Kidney (tissue), 14 donors: ENCODE results near the gene ZFAND3. TPM values are rescaled to one million over a fixed set of nuclear protein-coding genes. Genes with fewer than 3 reads are reported as not detected.

Source experiments
- DNase-seq, 5 donors: peaks; one replicate each; pipeline ENCODE4 v3.0.0-alpha.2; 2013 to 2020
- FAIRE-seq: peaks from 2 replicates; lab custom pipeline; 2012; peaks lifted over from hg19 to GRCh38; lab: Jason Lieb, UNC
- H3K27ac ChIP-seq, 2 donors: one replicate each; pipeline ENCODE4 v1.7.0; 2013; ENCODE audit warnings: low read depth in 2 of 2, low read length in 2 of 2, inconsistent platforms in 1 of 2
- H3K27me3 ChIP-seq: one replicate; pipeline ENCODE4 v1.7.1; 2013; ENCODE audit warnings: low read length, inconsistent platforms; ENCODE audit not compliant: control insufficient read depth, insufficient read depth
- H3K36me3 ChIP-seq, 3 donors: one replicate each; pipeline versions ENCODE4 v1.7.0 to v1.7.1; 2013; ENCODE audit warnings: low read length in 3 of 3, control low read depth in 1 of 3, inconsistent platforms in 1 of 3; ENCODE audit not compliant: insufficient read depth in 3 of 3, control insufficient read depth in 2 of 3
- H3K4me1 ChIP-seq, 3 donors: one replicate each; pipeline versions ENCODE4 v1.7.0 to v1.7.1; 2013; ENCODE audit warnings: low read length in 3 of 3, inconsistent platforms in 1 of 3, low read depth in 1 of 3; ENCODE audit not compliant: control insufficient read depth in 2 of 3, insufficient read depth in 2 of 3
- H3K4me3 ChIP-seq, 3 donors: one replicate each; pipeline versions ENCODE4 v1.7.0 to v1.8.1; 2013; ENCODE audit warnings: low read length in 3 of 3, control low read depth in 1 of 3, inconsistent platforms in 1 of 3
- H3K9ac ChIP-seq, 3 donors: one replicate each; pipeline versions ENCODE4 v1.7.0 to v1.7.1; 2013; ENCODE audit warnings: low read length in 3 of 3, control low read depth in 1 of 3, inconsistent platforms in 1 of 3
- H3K9me3 ChIP-seq, 3 donors: one replicate each; pipeline versions ENCODE4 v1.7.0 to v1.7.1; 2013; ENCODE audit warnings: low read length in 3 of 3, control low read depth in 1 of 3, inconsistent platforms in 1 of 3; ENCODE audit not compliant: control insufficient read depth in 2 of 3, insufficient read depth in 1 of 3
- intact Hi-C: fragments of 100-400 bp; cut with DNase I; formaldehyde crosslinking; loops from one replicate; pipeline ENCODE4 v1.11.1; 2022
- polyA plus RNA-seq: library from polyadenylated mRNA; stranded (reverse); fragments of 350-450 nt; fragmentation: Illumina TruSeq; extraction: RNeasy Lipid Tissue Mini Kit (QIAGEN cat#74804); gene quantifications from one replicate; pipeline ENCODE4 v1.2.3, GENCODE V29; 2014; ENCODE audit warnings: low read depth, low replicate concordance; ENCODE audit not compliant: insufficient read depth
- total RNA-seq: library from RNA; stranded (reverse); fragmentation: NEBNext Ultra II Directional; extraction: Animal tissue kit (Norgen Biotek cat#: 25700); gene quantifications from one replicate; pipeline ENCODE4 v1.2.1, GENCODE V29; 2021
- TF ChIP-seq, protein P1 (sequence below): IDR thresholded peaks from 3 replicates; pipeline ENCODE4 v1.5.1; 2012; ENCODE audit warnings: mild to moderate bottlenecking, moderate library complexity, borderline replicate concordance; ENCODE audit not compliant: insufficient read depth; ENCODE audit errors: extremely low read depth
- donor health status: control.
- donor health status: control.
- donor health status: control.
- donor health status: control.
- donor health status: control.
- donor health status: DM: yes; HTN: yes; CAD: no.
- donor health status: Normal renal cell carcinoma (clear cell type).

Gene ZFAND3
- total and polyA plus RNA-seq, 2 donors from 2014 or later, result 44.6 to 104 TPM

DNA sequence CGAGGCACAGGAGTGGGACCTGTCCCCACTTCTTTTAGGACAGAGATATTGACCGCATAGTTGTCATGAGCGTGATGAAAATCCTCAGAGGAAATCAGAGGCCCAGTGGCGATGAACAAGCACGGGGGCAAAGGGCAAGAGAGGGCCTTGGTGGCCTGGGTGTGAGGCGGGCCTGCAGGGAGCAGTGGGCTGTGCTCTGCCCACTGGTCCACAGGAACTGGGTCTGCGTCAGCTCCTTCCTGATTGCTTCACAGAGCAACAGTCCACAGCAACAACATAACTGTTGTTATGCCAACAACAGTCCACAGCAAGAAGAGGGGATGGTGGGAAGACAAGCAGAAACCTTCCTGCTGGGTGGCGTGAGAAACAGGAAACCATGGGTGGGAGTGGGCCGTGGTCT lies 335.6 kb downstream of the ZFAND3 start:
- no peak for DNase-seq
- peaks cover 0 to 3% (median 0%) of the 10 kb centered on the region in 3 donors for H3K4me1 ChIP-seq
- H3K9me3 ChIP-seq, result no peaks in the 10 kb centered on the region
- TF ChIP-seq, protein P1, sequence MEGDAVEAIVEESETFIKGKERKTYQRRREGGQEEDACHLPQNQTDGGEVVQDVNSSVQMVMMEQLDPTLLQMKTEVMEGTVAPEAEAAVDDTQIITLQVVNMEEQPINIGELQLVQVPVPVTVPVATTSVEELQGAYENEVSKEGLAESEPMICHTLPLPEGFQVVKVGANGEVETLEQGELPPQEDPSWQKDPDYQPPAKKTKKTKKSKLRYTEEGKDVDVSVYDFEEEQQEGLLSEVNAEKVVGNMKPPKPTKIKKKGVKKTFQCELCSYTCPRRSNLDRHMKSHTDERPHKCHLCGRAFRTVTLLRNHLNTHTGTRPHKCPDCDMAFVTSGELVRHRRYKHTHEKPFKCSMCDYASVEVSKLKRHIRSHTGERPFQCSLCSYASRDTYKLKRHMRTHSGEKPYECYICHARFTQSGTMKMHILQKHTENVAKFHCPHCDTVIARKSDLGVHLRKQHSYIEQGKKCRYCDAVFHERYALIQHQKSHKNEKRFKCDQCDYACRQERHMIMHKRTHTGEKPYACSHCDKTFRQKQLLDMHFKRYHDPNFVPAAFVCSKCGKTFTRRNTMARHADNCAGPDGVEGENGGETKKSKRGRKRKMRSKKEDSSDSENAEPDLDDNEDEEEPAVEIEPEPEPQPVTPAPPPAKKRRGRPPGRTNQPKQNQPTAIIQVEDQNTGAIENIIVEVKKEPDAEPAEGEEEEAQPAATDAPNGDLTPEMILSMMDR, result no peak
- no peak overlapping the region for H3K9ac ChIP-seq
- FAIRE-seq, result no peak
- peak overlapping the region in 1 of 2 donors; percentile 33 for H3K27ac ChIP-seq
- intact Hi-C loops, result no loop called here
- H3K27me3 ChIP-seq, result no peaks in the 10 kb centered on the region
- no peak overlapping the region for H3K4me3 ChIP-seq
- H3K36me3 ChIP-seq, result peaks cover 0 to 3% (median 0%) of the 10 kb centered on the region in 3 donors

DNA sequence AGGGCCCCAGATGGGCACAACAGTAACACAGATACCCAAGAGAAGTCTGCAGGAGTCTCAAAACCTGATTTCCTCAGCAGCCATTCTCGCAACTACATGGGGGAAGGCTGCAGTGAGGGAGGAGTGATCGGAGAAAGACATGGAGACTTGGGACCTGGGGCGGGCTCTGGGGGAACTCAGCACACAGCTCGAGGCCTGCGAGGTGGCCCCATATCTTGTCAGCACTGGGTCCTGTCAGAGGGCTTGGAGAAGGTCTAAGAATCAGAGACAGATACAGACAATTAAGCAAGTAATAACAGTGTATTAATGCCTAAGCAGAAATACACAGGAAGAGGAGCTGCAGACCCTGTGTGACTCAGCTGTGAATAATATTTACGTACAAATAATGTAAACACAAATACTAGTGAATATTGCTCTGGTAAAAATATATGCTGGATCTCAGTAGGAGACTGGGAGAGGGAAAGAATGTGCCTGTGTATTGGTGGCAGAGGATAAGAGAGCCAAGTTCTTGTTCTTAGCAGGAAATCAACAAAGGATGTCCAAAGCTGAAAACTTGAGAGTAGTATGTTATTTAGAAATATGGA lies 336.2 kb downstream of the ZFAND3 start:
- no peaks in the 10 kb centered on the region for H3K9me3 ChIP-seq
- DNase-seq (no peak), FAIRE-seq (no peak)
- H3K36me3 ChIP-seq, result peaks cover 0 to 3% (median 0%) of the 10 kb centered on the region in 3 donors
- peak overlapping the region in 1 of 2 donors; percentile 33 for H3K27ac ChIP-seq
- H3K4me1 ChIP-seq, result peaks cover 0 to 3% (median 0%) of the 10 kb centered on the region in 3 donors
- H3K9ac ChIP-seq, result no peak overlapping the region
- TF ChIP-seq, protein P1, result no peak
- intact Hi-C loops, result no loop called here
- no peak overlapping the region for H3K4me3 ChIP-seq
- H3K27me3 ChIP-seq, result no peaks in the 10 kb centered on the region

DNA sequence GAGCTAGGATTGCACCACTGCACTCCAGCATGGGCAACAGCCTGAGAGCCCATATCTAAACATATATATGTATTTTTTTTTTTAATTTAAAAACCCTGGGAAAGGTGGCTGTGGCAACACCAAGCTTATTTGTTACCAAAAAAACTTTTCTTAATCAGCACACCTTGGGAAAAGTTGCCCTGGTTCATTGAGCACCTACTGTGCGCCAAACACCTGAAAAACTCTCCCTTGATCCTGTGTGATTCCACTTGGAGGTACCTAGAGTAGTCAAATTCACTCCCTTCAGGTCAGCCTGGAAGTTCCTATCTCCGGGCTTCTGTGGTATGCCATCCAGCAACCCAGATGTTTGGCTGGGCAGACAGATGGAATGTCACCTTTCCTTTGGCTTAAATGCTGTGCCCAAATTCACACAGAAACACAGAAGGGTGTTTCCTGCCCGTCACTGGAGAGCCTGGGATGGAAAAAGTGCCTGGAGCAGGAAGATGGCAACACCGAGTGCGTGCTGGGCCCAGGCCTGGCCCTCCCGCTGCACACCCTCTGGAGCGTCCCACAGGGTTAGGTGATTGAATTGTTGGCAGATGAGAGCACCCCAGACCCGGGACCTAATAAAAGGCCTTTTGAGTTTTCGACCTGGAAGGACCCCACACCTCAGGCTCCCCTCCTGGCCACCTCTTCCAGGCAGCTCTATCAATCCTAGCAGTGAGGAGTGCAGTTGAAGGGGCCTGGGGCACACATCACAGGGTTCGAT lies 337.5 kb downstream of the ZFAND3 start:
- H3K4me1 ChIP-seq, result peaks cover 0 to 3% (median 0%) of the 10 kb centered on the region in 3 donors
- DNase-seq (no peak), FAIRE-seq (no peak)
- H3K36me3 ChIP-seq, result peaks cover 0 to 3% (median 0%) of the 10 kb centered on the region in 3 donors
- no peak overlapping the region for H3K4me3 ChIP-seq
- H3K9me3 ChIP-seq, result no peaks in the 10 kb centered on the region
- no peak overlapping the region for H3K9ac ChIP-seq
- intact Hi-C loops, result no loop called here
- no peaks in the 10 kb centered on the region for H3K27me3 ChIP-seq
- no peak overlapping the region for H3K27ac ChIP-seq
- TF ChIP-seq, protein P1, result no peak
